Prostate gland (tissue), 2 donors: Measurements from ENCODE around the gene DHX38.

Source experiments
- POLR2A ChIP-seq: fragments of 450-650 bp; IDR thresholded peaks from one replicate; pipeline ENCODE4 v1.6.1; 2016; ENCODE audit warnings: antibody characterized with exemption, mild to moderate bottlenecking
- TF ChIP-seq, protein P1 (sequence below), 4 experiments: fragments of 200-600 bp in 2 of 4; fragments of 450-650 bp in 2 of 4; sonication (generic) in 2 of 4; IDR thresholded peaks; 1 replicate in 3 of 4; 2 replicates in 1 of 4; pipeline ENCODE4 v1.5.1; 2016 to 2019; ENCODE audit warnings: antibody characterized with exemption in 4 of 4, mild to moderate bottlenecking in 2 of 4, moderate library complexity in 2 of 4

DNA sequence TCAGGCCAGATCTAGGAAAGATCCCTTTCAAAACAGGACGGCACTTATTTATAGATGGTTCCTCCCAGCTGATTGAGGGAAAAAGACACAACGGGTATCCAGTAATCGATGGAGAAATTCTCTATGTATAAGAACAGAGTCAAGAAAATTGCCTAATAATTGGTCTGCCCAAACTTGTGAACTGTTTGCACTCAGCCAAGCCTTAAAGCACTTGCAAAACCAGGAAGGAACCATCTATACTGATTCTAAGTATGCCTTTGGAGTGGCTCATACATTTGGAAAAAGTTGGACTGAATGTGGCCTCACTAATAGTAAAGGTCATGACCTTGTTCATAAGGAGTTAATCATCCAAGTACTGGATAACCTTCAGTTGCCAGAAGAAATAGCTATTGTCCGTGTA, 24.7 kb upstream of the DHX38 start:
- TF ChIP-seq, protein P1, sequence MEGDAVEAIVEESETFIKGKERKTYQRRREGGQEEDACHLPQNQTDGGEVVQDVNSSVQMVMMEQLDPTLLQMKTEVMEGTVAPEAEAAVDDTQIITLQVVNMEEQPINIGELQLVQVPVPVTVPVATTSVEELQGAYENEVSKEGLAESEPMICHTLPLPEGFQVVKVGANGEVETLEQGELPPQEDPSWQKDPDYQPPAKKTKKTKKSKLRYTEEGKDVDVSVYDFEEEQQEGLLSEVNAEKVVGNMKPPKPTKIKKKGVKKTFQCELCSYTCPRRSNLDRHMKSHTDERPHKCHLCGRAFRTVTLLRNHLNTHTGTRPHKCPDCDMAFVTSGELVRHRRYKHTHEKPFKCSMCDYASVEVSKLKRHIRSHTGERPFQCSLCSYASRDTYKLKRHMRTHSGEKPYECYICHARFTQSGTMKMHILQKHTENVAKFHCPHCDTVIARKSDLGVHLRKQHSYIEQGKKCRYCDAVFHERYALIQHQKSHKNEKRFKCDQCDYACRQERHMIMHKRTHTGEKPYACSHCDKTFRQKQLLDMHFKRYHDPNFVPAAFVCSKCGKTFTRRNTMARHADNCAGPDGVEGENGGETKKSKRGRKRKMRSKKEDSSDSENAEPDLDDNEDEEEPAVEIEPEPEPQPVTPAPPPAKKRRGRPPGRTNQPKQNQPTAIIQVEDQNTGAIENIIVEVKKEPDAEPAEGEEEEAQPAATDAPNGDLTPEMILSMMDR (IDR thresholded peaks at IDR 0.05) = no peak
- no peak for TF ChIP-seq POLR2A
